Neural progenitor cell (in vitro differentiated cells): Measurements from ENCODE around the gene GABRD. TPM values are rescaled to one million over a fixed set of nuclear protein-coding genes. Genes with fewer than 3 reads are reported as not detected.

ENCODE experiments used
- DNase-seq: peaks from one replicate; pipeline ENCODE4 v3.0.0-alpha.2; 2016; ENCODE audit warnings: low spot score
- H2AFZ ChIP-seq: fragments of 200-600 bp; sonication (generic); replicated peaks from 2 replicates; pipeline ENCODE4 v1.6.1; 2016; ENCODE audit warnings: antibody characterized with exemption
- H3F3A ChIP-seq: fragments of 200-600 bp; sonication (generic); 2 replicates; pipeline ENCODE4 v1.6.1; 2016; ENCODE audit warnings: antibody characterized with exemption, low read depth
- H3K27ac ChIP-seq: fragments of 200-600 bp; sonication (generic); 2 replicates; pipeline ENCODE4 v1.5.1; 2016; ENCODE audit warnings: mild to moderate bottlenecking
- H3K27me3 ChIP-seq: fragments of 200-600 bp; sonication (generic); 2 replicates; pipeline ENCODE4 v1.6.1; 2016; ENCODE audit warnings: mild to moderate bottlenecking, moderate library complexity
- H3K36me3 ChIP-seq: fragments of 200-600 bp; sonication (generic); 2 replicates; pipeline ENCODE4 v1.5.1; 2016
- H3K4me1 ChIP-seq: fragments of 200-600 bp; sonication (generic); 2 replicates; pipeline ENCODE4 v1.6.1; 2016; ENCODE audit warnings: mixed run types
- H3K4me2 ChIP-seq: fragments of 200-600 bp; sonication (generic); 2 replicates; pipeline ENCODE4 v1.6.1; 2016
- H3K4me3 ChIP-seq: fragments of 200-600 bp; sonication (generic); 2 replicates; pipeline ENCODE4 v1.5.1; 2016
- H3K79me2 ChIP-seq: fragments of 200-600 bp; sonication (generic); 2 replicates; pipeline ENCODE4 v1.6.1; 2016; ENCODE audit warnings: low read depth
- H3K9ac ChIP-seq: fragments of 200-600 bp; sonication (generic); 2 replicates; pipeline ENCODE4 v1.6.1; 2016
- H3K9me3 ChIP-seq: fragments of 200-600 bp; sonication (generic); 2 replicates; pipeline ENCODE4 v1.5.1; 2016; ENCODE audit warnings: low read depth
- H4K20me1 ChIP-seq: fragments of 200-600 bp; sonication (generic); 2 replicates; pipeline ENCODE4 v1.6.1; 2016; ENCODE audit warnings: low read depth
- H3K27ac Mint-ChIP-seq: 3 replicates; pipeline ENCODE4 v1.8.0; 2021; ENCODE audit warnings: mixed read lengths
- H3K27me3 Mint-ChIP-seq: 2 replicates; pipeline ENCODE4 v1.8.0; 2022; ENCODE audit warnings: low read depth, mild to moderate bottlenecking, inconsistent platforms, moderate library complexity, mixed read lengths; ENCODE audit not compliant: insufficient read depth
- H3K36me3 Mint-ChIP-seq: 3 replicates; pipeline ENCODE4 v1.8.0; 2021; ENCODE audit warnings: mixed read lengths
- H3K4me1 Mint-ChIP-seq: 3 replicates; pipeline ENCODE4 v1.8.0; 2021; ENCODE audit warnings: mixed read lengths
- H3K4me3 Mint-ChIP-seq: 3 replicates; pipeline ENCODE4 v1.8.0; 2021; ENCODE audit warnings: mild to moderate bottlenecking, moderate library complexity, mixed read lengths
- H3K9me3 Mint-ChIP-seq: 3 replicates; pipeline ENCODE4 v1.8.0; 2020; ENCODE audit warnings: mixed read lengths
- CTCF ChIP-seq: fragments of 200-600 bp; sonication (generic); IDR thresholded peaks from 2 replicates; pipeline ENCODE4 v1.5.1; 2017; ENCODE audit warnings: antibody characterized with exemption, mild to moderate bottlenecking
- EZH2 ChIP-seq: fragments of 200-600 bp; sonication (generic); IDR thresholded peaks from 2 replicates; pipeline ENCODE4 v1.6.1; 2017; ENCODE audit warnings: antibody characterized with exemption, mild to moderate bottlenecking, moderate library complexity
- EZH2phosphoT487 ChIP-seq: fragments of 200-600 bp; sonication (generic); IDR thresholded peaks from 2 replicates; pipeline ENCODE4 v1.6.1; 2017; ENCODE audit warnings: antibody characterized with exemption
- total RNA-seq: library from RNA; depleted of rRNA; stranded (reverse); fragments of >200 nt; gene quantifications from 2 replicates; pipeline ENCODE4 v1.2.3, GENCODE V29; 2015; ENCODE audit warnings: low replicate concordance

GABRD gene
- total RNA-seq, 1 donor from 2014 or later: 0.45 TPM

GRCh38 chr1:2027961-2028583, 8.9 kb downstream of the GABRD start:
- H3K4me1 Mint-ChIP-seq: no peaks in the 10 kb centered on the region
- DNase-seq: no peak
- H3K27ac Mint-ChIP-seq: no peak overlapping the region

GRCh38 chr1:2028870-2029560, 9.9 kb downstream of the GABRD start:
- peaks cover 3% of the 10 kb centered on the region for H3K27me3 Mint-ChIP-seq
- H3K36me3 ChIP-seq: no peaks in the 10 kb centered on the region
- no peak overlapping the region for H2AFZ ChIP-seq
- no peaks in the 10 kb centered on the region for H3K4me1 ChIP-seq
- TF ChIP-seq EZH2 (no peak), EZH2phosphoT487 (no peak), CTCF (no peak)
- no peaks in the 10 kb centered on the region for H3K79me2 ChIP-seq
- H3F3A ChIP-seq: no peaks in the 10 kb centered on the region
- H3K27ac ChIP-seq: no peak overlapping the region
- no peaks in the 10 kb centered on the region for H3K36me3 Mint-ChIP-seq
- H3K27me3 ChIP-seq: no peaks in the 10 kb centered on the region
- H3K4me2 ChIP-seq: no peak overlapping the region
- H3K4me1 Mint-ChIP-seq: no peaks in the 10 kb centered on the region
- no peaks in the 10 kb centered on the region for H4K20me1 ChIP-seq
- no peaks in the 10 kb centered on the region for H3K9me3 Mint-ChIP-seq
- no peak overlapping the region for H3K27ac Mint-ChIP-seq
- no peaks in the 10 kb centered on the region for H3K9me3 ChIP-seq
- no peak overlapping the region for H3K4me3 Mint-ChIP-seq
- no peak overlapping the region for H3K4me3 ChIP-seq
- no peak overlapping the region for H3K9ac ChIP-seq
- no peak for DNase-seq

More at GRCh38 chr1:2027961-2028583, 8.9 kb downstream of the GABRD start:
- H2AFZ ChIP-seq: no peak overlapping the region
- H3K27me3 ChIP-seq: no peaks in the 10 kb centered on the region
- H3K9ac ChIP-seq: no peak overlapping the region
- H3K9me3 ChIP-seq: no peaks in the 10 kb centered on the region
- no peaks in the 10 kb centered on the region for H4K20me1 ChIP-seq
- no peaks in the 10 kb centered on the region for H3K4me1 ChIP-seq
- H3K4me3 ChIP-seq: no peak overlapping the region
- Mint-ChIP-seq H3K36me3 (no peaks in the 10 kb centered on the region), H3K9me3 (no peaks in the 10 kb centered on the region), H3K27me3 (peaks cover 3% of the 10 kb centered on the region), H3K4me3 (no peak overlapping the region)
- no peaks in the 10 kb centered on the region for H3F3A ChIP-seq
- H3K36me3 ChIP-seq: no peaks in the 10 kb centered on the region
- no peak overlapping the region for H3K27ac ChIP-seq
- TF ChIP-seq EZH2phosphoT487 (no peak), EZH2 (no peak), CTCF (no peak)
- no peaks in the 10 kb centered on the region for H3K79me2 ChIP-seq
- no peak overlapping the region for H3K4me2 ChIP-seq

GRCh38 chr1:2029561-2029960, 10.4 kb downstream of the GABRD start:
- no peaks in the 10 kb centered on the region for H3K9me3 ChIP-seq
- no peaks in the 10 kb centered on the region for H3F3A ChIP-seq
- no peak for DNase-seq
- no peaks in the 10 kb centered on the region for H4K20me1 ChIP-seq
- Mint-ChIP-seq H3K27ac (no peak overlapping the region), H3K4me1 (no peaks in the 10 kb centered on the region), H3K36me3 (no peaks in the 10 kb centered on the region), H3K9me3 (no peaks in the 10 kb centered on the region), H3K27me3 (peaks cover 5% of the 10 kb centered on the region), H3K4me3 (no peak overlapping the region)
- no peak overlapping the region for H2AFZ ChIP-seq
- no peaks in the 10 kb centered on the region for H3K36me3 ChIP-seq
- H3K27me3 ChIP-seq: no peaks in the 10 kb centered on the region
- no peak overlapping the region for H3K4me3 ChIP-seq
- no peaks in the 10 kb centered on the region for H3K79me2 ChIP-seq
- no peak overlapping the region for H3K4me2 ChIP-seq
- TF ChIP-seq EZH2 (no peak), EZH2phosphoT487 (no peak), CTCF (no peak)
- no peaks in the 10 kb centered on the region for H3K4me1 ChIP-seq
- H3K9ac ChIP-seq: no peak overlapping the region
- H3K27ac ChIP-seq: no peak overlapping the region
